Inflammatory macrophage treated with lipopolysaccharide for 1 hour (primary cell): ENCODE results near the gene HRAS.
"Not testable (repeated sequence)": the region's sequence is repeated elsewhere in the genome, so short reads cannot be mapped to it uniquely, and the experiment has no call there.

Experiments used
- DNase-seq, 2 donors: peaks; one replicate each; pipeline ENCODE4 v3.0.0-alpha.2; 2020 to 2022

HRAS gene

DNA sequence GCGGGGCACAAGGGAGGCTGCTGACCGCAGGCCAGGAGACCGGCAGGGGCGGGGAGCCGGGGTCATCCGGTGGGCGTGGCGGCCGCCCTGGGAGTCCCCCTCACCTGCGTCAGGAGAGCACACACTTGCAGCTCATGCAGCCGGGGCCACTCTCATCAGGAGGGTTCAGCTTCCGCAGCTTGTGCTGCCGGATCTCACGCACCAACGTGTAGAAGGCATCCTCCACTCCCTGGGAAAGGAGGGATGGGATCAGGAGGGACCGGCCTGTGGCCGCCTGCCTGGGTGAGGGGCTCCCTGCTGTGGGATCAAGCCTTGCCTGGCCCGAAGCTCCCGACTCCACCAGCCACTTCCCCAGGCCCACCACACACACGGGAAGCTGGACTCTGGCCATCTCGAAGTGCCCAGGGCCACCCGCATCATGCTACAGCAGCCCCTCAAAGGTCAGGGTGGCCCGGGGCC, 2.8 kb downstream of the HRAS start:
- DNase-seq: no peak

DNA sequence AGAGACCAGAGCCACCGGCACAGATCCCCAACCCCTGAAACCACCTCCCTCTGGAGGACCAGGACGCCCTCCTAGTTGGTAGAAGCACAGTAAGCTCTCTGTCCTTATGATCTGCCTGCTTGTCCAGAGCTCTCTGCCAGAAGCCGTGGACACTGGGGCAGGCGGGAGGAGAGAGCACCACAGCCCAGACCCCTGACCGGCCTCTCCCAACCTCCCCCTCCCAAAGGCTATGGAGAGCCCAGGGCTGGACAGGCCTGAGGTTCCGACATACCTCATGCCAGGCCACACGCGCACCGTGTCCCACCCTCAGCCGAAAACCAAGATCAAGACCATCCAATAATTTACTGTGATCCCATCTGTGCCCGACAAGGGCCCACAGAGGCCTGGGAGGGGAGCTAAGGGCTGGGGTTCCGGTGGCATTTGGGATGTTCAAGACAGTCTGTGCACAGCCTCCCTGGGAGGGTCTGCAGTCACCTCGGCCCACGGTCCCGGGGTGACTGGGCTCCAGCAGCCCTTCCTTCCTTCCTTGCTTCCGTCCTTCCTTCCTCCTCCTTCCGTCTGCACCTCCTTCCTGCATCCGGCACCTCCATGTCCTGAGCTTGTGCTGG, 3.4 kb downstream of the HRAS start:
- DNase-seq: no peak

DNA sequence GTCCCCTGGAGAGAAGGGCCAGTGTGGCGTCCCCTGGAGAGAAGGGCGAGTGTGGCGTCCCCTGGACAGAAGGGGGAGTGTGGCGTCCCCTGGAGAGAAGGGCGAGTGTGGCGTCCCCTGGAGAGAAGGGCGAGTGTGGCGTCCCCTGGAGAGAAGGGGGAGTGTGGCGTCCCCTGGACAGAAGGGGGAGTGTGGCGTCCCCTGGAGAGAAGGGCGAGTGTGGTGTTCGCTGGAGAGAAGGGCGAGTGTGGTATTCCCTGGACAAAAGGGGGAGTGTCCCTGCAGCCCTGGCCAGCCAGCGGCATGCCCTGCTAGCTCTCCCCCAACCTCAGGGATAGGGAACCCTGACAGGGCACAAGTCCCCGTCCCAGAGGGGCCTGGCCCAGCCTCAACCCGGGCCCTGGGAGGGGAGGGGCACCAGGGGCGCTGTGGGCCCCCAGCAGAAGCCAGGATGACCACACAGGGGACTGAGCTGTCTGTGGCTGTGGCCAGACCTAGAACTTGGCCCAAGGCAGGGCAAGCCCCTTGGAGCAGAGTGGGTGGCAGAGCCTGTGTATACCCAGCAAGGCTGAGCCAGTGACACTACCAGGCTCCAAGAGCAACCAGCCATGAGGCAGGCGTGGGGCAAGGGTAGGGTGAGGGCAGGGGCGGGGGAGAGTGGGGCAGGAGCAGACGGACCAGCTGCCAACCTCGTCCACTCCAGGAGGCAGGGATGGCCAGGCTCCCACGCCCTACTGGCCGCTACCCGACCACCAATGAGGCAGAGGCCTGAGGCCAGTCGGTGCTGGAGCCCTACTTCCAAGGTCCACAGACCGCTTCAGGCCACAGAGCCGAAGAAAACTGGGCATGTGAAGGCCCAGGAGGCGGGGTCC, 4.2 kb downstream of the HRAS start:
- DNase-seq: no peak

DNA sequence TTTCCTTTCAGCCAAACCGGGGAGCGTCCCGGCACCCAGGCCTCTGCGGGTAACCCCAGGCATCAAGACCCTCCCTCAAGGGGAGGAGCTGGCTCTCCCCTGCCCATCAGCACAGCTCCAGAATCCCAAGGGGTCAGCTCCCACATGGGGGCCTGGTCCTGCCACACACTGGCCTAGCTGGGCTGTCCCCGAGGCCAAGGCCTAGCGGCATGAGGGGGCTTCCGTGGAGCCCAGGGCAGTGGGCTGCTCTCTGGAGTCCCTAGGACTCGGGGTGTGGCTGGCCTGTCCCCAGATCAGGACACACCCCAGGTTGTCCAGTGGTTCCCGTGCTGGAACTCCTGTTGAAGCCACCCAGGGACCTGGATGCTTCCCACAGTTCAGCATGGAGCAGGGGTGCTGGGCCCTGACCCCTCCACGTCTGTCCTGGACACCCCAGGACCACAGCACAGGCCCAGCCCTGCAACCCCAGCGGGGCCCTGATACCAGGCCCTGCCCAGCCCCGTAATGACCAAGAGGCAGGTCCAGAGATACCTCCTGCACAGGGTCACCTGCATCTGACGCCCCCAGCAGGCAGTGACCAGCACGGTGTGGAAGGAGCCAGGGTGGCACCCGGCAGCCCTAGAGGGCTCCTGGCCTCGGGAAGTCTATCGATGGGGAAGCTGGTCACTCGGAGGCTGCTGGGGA, 5.5 kb downstream of the HRAS start:
- DNase-seq: no peak

DNA sequence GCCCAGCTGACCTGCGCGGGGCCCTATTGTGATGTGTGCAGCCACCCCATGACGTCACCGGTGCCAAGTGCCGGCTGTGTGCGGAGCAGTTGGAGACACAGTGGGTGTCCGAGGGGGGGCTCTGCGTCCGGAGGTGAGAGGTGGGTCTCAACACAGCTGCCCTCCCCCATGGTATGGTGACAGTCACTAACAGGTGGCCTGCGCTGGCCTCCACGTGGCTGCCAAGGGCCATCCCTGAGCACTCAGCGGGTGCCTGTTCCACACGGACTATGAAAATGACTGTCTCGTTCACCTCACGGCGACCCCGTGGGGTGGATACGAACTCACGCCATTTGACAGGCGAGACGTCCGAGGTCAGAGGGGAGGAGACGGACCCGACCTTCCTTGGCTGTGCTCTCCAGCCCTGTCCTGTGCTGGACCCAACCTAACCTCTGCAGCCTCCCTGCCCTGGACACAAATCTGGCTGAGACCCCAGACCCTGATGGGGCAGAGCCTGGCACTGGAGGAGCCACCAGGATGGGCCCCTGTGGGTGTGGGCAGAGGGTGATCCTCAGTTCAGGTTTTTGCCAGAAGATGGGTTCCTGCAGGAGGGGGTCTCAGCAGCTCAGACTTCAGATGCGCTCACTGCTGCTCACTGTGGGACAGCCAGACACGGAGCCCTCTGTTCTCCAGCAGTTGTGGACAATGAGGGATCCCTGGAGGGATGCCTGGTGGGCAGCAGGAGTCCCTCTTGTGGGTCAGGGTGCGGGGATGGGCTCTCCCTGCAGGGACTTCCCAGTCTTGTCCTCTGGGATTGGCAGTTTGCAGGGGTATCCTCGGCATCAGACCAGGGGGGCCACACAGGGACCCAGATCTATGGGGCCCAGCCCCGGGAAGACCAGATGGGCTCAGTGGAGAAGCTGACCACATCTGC, 6.3 kb downstream of the HRAS start:
- no peak for DNase-seq

DNA sequence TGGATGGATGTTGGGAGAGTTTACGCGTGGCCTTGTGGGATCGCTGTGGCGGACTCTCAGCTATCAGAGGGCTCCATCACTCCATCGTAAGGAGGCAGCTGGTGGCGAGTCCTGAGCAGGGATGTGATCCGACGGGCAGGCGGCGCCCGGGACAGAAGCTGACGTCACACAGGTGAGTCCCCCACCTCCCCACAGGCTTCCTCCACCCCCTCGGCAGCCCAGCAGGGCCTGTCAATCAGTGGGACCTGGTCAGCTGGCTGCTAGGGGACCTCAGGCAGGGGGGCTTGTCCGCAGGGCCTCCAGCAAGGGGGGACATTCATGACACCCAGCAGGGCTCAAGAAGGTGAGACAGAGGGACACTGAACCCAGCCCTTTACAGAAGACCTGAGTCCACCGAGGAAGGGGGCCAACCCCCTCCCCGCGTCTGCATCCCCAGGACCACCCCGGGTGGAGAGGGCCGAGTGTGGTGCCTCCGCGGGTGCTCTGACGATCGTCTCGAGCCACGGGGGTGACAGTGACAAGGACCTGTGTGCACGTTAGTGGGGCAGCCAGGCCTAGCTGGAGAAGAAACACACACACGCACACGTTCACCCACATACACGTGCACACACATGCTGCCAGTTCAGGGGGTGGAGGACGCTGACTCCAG, 7.1 kb downstream of the HRAS start:
- no peak for DNase-seq

DNA sequence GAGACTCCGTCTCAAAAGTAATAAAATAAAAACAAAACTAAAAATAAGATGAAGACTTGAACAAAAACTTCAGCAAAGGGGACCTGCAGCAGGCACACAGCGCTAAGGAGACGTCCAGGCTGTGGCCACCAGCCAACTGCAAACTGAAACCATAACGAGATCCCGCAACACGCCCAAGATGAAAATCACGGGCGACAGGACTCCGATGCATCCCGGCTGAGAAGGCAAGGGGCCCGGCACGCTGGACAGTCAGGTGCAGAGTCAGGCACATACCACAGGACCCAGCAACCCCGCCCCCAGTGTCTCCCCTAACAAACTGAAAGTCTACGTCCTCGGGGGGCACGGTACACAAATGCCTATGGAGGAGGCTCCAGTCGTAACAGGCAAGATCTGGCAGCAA, 9.2 kb downstream of the HRAS start:
- no peak for DNase-seq

DNA sequence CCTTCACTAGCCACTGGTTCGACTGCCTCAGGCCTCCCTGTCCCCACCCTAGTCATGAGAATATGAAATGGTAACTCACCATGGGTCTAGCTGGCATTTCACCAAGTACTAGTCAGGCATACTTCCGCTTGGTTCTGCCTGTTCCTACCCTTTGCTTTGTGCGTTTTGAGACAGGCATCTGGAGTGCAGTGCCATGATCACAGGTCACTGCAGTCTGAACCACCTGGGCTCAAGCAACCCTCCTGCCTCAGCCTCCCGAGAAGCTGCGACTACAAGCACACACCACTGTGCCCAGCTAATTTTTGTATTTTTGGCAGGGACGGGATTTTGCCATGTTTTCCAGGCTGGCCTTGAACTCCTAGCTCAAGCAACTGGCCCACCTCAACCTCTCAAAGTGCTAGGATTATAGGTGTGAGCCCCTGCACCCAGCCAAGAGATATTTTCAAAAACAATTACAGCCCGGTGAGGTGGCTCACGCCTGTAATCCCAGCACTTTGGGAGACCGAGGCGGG, 14.1 kb downstream of the HRAS start:
- no peak for DNase-seq

DNA sequence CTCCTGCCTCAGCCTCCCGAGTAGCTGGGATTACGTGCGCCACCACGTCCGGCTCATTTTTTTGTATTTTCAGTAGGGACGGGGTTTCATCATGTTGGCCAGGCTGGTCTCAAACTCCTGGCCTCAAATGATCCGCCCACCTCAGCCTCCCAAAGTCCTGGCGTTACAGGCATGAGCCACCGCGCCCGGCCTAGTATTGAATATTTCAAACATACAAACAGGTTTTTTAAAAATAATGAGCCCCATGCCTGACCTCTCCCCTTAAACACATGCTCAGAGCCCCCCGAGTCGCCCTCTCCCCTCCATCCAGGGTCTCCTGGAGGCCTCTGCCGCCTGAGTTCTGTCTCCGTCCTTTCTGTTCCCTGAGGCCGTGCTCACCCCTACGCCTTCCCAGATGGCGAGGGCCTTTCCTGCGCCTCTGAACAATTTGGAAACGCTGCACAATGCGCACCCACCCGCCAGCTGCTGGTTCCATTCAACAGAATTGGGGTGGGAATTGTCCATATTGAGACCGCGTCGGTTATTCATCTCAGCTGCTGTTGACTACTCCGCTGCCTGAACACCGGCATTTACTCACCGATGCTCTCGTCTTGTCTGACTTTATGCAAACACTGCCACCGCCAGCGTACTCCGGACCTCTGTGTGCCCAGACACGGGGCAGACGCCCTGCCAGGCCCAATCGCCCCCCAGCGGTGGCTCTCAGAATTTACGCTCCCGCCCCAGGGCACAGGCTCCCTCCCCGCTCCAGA, 14.8 kb downstream of the HRAS start:
- DNase-seq: peak in 1 of 2 donors; percentile 9

DNA sequence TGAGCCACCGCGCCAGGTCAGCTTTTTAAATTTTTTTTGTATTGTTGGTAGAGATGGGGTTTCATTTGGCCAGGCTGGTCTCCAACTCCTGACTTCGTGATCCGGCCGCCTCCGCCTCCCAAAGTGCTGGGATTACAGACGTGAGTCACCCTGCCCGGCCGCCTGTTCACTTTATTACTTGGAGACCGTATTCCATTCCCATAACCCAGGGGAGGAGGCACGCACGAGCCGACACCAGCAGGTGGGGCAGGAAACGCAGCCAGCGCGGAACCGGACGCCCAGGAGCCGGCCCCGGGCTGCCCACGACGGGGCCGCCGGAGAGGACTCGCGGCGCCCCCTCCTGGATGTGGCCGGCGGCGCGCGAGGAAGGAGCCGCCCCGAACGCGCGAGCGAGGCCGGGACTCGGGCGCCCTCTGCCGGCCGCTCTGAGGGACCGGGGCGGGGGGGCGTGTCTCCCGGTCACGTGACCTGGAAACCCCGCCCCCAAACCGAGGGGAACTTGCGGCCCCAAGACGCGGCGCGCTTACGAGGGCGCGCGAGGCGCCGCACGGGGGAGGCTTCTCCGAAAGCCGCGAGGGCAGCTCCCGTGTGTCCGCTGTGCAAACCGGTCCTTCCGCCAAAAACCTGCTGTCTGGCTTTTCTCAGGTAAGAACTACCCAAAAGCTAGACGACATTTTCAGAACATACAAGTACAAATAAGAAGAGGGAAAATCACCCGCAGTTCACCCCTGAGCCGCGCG, 16.7 kb downstream of the HRAS start:
- peak; percentile 88 to 98 for DNase-seq

DNA sequence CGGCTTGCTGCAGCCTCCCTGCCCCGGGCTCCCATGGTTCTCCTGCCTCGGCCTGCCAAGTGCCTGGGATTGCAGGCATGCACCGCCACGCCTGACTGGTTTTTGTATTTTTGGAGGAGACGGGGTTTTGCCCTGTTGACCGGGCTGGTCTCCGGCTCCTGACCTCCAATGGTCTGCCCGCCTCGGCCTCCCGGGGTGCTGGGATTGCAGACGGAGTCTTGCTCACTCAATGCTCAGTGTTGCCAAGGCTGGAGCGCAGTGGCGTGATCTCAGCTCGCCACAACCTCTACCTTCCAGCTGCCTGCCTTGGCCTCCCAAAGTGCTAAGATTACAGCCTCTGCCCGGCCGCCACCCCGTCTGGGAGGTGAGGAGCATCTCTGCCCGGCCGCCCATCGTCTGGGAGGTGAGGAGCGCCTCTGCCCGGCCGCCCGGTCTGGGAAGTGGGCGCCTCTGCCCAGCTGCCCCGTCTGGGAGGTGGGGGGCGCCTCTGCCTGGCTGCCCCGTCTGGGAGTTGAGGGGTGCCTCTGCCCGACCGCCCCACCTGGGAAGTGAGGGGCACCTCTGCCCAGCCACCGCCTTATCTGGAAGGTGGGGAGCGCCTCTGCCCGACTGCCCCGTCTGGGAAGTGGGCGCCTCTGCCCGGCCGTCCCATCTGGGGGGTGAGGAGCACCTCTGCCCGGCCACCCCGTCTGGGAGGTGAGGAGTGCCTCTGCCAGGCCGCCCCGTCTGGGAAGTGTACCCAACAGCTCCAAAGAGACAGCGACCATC, 18.3 kb downstream of the HRAS start:
- not testable (repeated sequence) for DNase-seq

DNA sequence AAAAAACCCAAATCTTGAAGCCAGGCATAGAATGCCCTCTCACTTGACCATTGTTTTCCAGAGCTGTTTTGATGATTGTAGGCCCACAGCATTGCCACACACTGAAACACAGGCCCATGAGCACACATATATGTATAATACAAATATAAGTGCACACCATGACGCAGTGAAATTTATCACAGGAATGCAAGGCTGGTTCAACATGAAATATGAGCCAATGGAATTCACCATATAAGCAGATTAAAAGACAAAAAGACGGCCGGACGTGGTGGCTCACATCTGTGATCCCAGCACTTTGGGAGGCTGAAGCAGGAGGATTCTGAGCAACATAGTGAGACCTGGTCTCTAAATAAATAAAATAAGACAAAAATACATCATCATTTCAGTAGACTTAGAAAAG, 19.0 kb downstream of the HRAS start:
- DNase-seq: no peak

DNA sequence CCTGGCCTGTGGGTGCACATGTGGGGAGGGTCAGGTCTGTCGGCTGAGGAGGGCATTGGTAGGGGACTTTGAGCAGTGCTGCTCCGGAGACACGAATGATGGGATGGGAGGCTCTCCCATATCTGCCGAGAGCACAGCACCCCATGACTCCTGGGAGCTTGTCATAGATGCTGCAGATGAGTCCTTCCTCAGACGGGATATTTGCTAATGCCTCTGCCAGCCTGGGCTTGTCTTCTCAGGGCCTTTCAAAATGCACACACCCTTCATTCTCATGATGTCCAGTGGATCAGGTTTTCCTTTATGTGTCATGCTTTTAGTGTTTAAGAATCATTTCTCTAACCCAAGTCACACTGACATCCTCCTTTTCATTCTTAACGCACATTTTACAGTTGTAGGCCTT, 20.2 kb downstream of the HRAS start:
- DNase-seq: no peak

DNA sequence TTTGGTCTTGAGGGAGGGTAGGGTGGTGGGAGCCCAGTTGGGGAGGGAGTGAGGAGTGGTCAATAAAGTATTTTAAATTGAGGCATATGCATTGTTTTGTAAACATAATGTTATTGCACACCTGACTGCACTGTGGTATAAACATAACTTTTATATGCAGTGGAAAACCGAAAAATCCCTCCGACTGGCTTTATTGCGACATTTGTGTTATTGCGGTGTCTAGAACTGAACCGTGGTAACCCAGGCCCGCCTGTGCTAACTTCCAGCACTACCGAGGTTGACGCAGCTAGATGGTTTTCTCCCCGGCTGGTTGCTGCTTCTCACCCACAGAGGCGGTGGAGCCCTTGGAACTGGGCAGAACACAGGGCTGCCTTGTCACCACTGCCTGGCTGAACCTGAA, 20.8 kb downstream of the HRAS start:
- peak in 1 of 2 donors; percentile 27 for DNase-seq

DNA sequence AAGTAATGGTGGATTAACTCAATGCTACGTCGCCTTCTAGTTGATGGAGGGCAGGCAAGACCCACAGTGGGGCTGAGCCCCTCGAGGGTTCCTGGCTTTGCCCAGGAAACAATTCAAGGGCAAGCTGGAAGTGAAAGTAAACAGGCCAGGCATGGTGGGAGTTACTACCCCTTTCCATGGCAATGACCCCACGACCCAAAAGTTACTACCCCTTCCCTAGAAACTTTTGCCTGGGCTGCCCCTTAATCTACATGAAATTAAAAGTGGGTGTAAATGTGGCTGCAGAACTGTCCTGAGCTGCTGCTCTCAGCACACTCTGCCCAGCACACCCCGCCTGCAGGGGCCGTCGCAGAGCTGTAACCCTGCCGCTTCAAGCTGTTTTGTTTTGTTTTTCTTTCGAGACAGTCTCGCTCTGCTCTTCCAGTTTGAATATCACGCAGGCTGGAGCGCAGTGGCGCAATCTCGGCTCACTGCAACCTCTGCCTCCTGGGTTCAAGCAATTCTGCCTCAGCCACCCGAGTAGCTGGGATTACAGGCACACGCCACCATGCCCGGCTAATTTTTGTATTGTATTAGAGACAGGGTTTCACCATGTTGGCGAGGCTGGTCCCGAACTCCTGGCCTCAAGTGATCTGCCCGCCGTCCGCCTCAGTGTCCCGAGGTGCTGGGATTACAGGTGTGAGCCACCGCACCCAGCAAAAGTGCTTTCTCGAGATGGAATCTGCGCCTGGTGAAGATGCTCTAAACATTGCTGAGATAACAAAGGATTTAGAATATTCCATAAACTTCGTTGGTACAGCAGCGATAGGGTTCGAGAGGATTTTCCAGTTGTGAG, 22.4 kb downstream of the HRAS start:
- DNase-seq: peak; percentile 28 to 34

DNA sequence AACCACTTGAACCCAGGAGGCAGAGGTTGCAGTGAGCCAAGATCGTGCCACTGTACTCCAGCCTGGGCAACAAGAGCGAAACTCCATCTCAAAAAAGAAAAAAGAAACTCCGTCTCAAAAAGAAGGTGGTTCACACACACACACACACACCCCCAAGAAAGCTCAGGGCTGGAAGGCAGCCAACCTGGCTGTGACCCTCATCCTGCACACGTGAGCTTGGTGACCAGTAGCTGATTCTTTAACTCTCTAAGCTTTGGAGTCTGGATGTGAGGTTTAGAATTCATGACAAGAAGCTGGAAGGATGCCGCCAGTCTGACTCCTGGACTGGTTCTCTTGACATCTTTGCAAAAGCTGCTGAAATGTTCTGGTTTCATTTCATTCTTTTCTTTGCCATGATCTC, 26.4 kb downstream of the HRAS start:
- DNase-seq: no peak

DNA sequence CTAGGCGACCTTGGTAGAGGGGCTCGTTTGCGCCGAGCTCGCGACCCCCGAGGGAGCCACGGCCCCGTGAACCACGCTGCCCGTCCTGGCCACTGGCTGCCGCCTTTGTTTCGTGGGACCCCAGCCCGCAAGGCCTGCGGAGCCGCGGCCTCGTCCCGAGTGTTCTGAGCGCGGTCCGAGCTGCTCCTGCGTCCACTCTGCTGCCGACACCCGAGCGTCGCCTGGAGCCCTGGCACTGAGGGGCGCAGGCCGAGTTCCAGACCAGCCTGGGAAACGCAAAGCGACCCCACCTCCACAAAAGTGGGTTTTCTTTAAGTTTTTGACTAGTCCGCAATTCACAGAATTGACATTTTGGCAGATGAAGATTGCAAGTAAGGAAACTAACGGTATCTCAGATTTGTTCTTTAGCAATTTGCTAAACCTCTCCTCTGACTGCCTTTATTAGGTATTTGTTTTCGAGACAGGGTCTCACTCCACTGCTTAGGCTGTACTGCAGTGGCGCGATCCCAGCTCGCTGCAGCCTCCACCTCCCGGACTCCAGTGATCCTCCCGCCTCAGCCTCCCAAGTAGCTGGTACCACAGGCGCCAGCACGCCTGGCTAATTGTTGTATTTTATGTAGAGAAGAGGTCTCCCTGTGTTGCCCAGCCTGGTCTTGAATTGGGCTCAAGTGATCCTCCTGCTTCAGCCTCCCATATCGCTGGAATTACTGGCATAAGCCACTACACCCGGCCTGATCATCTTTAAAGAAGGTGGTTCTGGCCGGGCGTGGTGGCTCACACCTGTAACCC, 27.5 kb downstream of the HRAS start:
- DNase-seq: no peak
